HepG2 (cell line): ENCODE results near the gene TCF20. TPM values are rescaled to one million over a fixed set of nuclear protein-coding genes. Genes with fewer than 3 reads are reported as not detected.

ENCODE experiments used
- ATAC-seq: fragments of 200-7000 bp; cut with Tn5 transposase; 3 replicates; pipeline ENCODE4 v1.9.1; 2020; ENCODE audit warnings: mild to moderate bottlenecking, moderate library complexity
- BruUV-seq: library from RNA; stranded (reverse); fragments of 400-500 nt; replicated peaks from 2 replicates; lab custom pipeline; 2021; lab: Mats Ljungman, UMichigan
- CTCF ChIA-PET: fragments of 300-600 bp; formaldehyde crosslinking; extraction: SDS; loops from one replicate; lab custom pipeline; 2021; ENCODE audit warnings: low total read pairs, inconsistent platforms, low intra/inter-chr PET ratio; lab: Yijun Ruan, JAX
- POLR2A ChIA-PET: fragments of 350-600 bp; sonication (Branson Sonifier 250); formaldehyde crosslinking; loops from one replicate; lab custom pipeline; 2020; ENCODE audit warnings: antibody characterized with exemption, inconsistent platforms; lab: Yijun Ruan, JAX
- DNase-seq: peaks from one replicate; pipeline ENCODE4 v3.0.0-alpha.2; 2015; ENCODE audit warnings: low spot score
- FAIRE-seq: peaks from 3 replicates; lab custom pipeline; 2011; peaks lifted over from hg19 to GRCh38; lab: Jason Lieb, UNC
- H2AFZ ChIP-seq: one replicate; pipeline ENCODE4 v1.6.1; 2011; ENCODE audit warnings: low read length, inconsistent platforms
- H3K27ac ChIP-seq: fragments of 300-600 bp; 3 replicates; pipeline ENCODE4 v1.8.0; 2011; ENCODE audit warnings: mixed run types, mild to moderate bottlenecking, mixed read lengths, low read length, inconsistent platforms; ENCODE audit not compliant: insufficient read depth; ENCODE audit errors: extremely low read length
- H3K27me3 ChIP-seq, 2 experiments: fragments of 200-600 bp in 1 of 2; 2 replicates in 1 of 2; 3 replicates in 1 of 2; pipeline versions ENCODE4 v1.6.0 to v1.8.0; 2011; ENCODE audit warnings: low read length in 2 of 2, mild to moderate bottlenecking in 2 of 2, moderate library complexity in 2 of 2, inconsistent platforms in 1 of 2; ENCODE audit not compliant: insufficient read depth in 2 of 2, control insufficient read depth in 1 of 2
- H3K36me3 ChIP-seq, 2 experiments: fragments of 200-600 bp in 1 of 2; replicated peaks in 1 of 2; 2 replicates in 1 of 2; 3 replicates in 1 of 2; pipeline versions ENCODE4 v1.5.1 to v1.8.0; 2011; ENCODE audit warnings: low read length in 2 of 2, inconsistent platforms in 1 of 2; ENCODE audit not compliant: insufficient read depth in 2 of 2, control insufficient read depth in 1 of 2
- H3K4me1 ChIP-seq: 2 replicates; pipeline ENCODE4 v1.5.1; 2012; ENCODE audit warnings: low read length, inconsistent platforms; ENCODE audit not compliant: insufficient read depth
- H3K4me2 ChIP-seq: 2 replicates; pipeline ENCODE4 v1.6.0; 2011; ENCODE audit warnings: low read depth, low read length, inconsistent platforms
- H3K4me3 ChIP-seq, 3 experiments: fragments of 200-600 bp in 1 of 3; sonication (generic), shearing (Covaris generic) in 1 of 3; replicated peaks in 1 of 3; 2 replicates each; pipeline ENCODE4 v1.5.1; 2011 to 2016; ENCODE audit warnings: low read length in 3 of 3, inconsistent platforms in 2 of 3, low read depth in 2 of 3, mild to moderate bottlenecking in 2 of 3, control low read depth in 1 of 3, mixed read lengths in 1 of 3; ENCODE audit not compliant: insufficient read depth in 1 of 3
- H3K79me2 ChIP-seq: one replicate; pipeline ENCODE4 v1.6.1; 2011; ENCODE audit warnings: low read length, inconsistent platforms; ENCODE audit not compliant: insufficient read depth
- H3K9ac ChIP-seq: 2 replicates; pipeline ENCODE4 v1.6.0; 2011; ENCODE audit warnings: mild to moderate bottlenecking, low read depth, low read length, inconsistent platforms; ENCODE audit not compliant: insufficient read depth
- H3K9me3 ChIP-seq: 2 replicates; pipeline ENCODE4 v1.5.1; 2012; ENCODE audit warnings: mild to moderate bottlenecking, low read length
- H4K20me1 ChIP-seq: 2 replicates; pipeline ENCODE4 v1.6.0; 2011; ENCODE audit warnings: inconsistent platforms, mild to moderate bottlenecking, low read length, moderate library complexity; ENCODE audit not compliant: insufficient read depth
- FIP1L1 ChIP-seq: fragments of 200-400 bp; formaldehyde crosslinking; IDR thresholded peaks from 2 replicates; pipeline ENCODE4 v1.6.1; 2018; ENCODE audit warnings: low read depth, mild to moderate bottlenecking, low read length, moderate library complexity, borderline replicate concordance; ENCODE audit not compliant: insufficient read depth
- FOSL1 ChIP-seq: sonication (generic); formaldehyde crosslinking; IDR thresholded peaks from 2 replicates; pipeline ENCODE4 v1.9.0; 2021; ENCODE audit warnings: missing genetic modification reagents, borderline replicate concordance
- POLR2A ChIP-seq, 2 experiments: IDR thresholded peaks; 2 replicates each; pipeline ENCODE4 v1.6.1; 2011; ENCODE audit warnings: low read depth in 2 of 2, low read length in 2 of 2, mild to moderate bottlenecking in 1 of 2, moderate library complexity in 1 of 2; ENCODE audit not compliant: insufficient read depth in 1 of 2
- PRPF4 ChIP-seq: fragments of 200-400 bp; formaldehyde crosslinking; IDR thresholded peaks from 2 replicates; pipeline ENCODE4 v1.6.1; 2016; ENCODE audit warnings: low read length, low read depth; ENCODE audit not compliant: poor library complexity, severe bottlenecking
- TAF15 ChIP-seq: fragments of 200-400 bp; formaldehyde crosslinking; IDR thresholded peaks from one replicate; pipeline ENCODE4 v1.6.1; 2018; ENCODE audit warnings: mild to moderate bottlenecking, low read depth, low read length; ENCODE audit not compliant: poor library complexity, severe bottlenecking
- XRCC5 ChIP-seq: fragments of 200-400 bp; formaldehyde crosslinking; optimal IDR thresholded peaks from 2 replicates; pipeline ENCODE3; 2017; ENCODE audit warnings: mild to moderate bottlenecking, low read length
- ZNF276 ChIP-seq: sonication (generic); formaldehyde crosslinking; IDR thresholded peaks from 2 replicates; pipeline ENCODE4 v1.4.0; 2020; ENCODE audit warnings: mild to moderate bottlenecking, low read depth, missing genetic modification reagents
- ZNF326 ChIP-seq: sonication (generic); formaldehyde crosslinking; IDR thresholded peaks from 2 replicates; pipeline ENCODE4 v1.4.0; 2020; ENCODE audit warnings: missing genetic modification reagents, borderline replicate concordance
- ZNF503 ChIP-seq: sonication (generic); formaldehyde crosslinking; IDR thresholded peaks from 2 replicates; pipeline ENCODE4 v1.4.0; 2020; ENCODE audit warnings: missing genetic modification reagents
- ZNF7 ChIP-seq: IDR thresholded peaks from 2 replicates; pipeline ENCODE4 v1.6.1; 2016; ENCODE audit warnings: missing biosample characterization, missing genetic modification reagents
- ZNF720 ChIP-seq: sonication (generic); formaldehyde crosslinking; IDR thresholded peaks from 2 replicates; pipeline ENCODE4 v1.4.0; 2020; ENCODE audit warnings: missing genetic modification reagents
- WGBS: methylation state at CpG from one replicate; pipeline ENCODE4 v1.1.6; 2017; ENCODE audit warnings: low lambda C conversion rate; 5-methylcytosine and 5-hydroxymethylcytosine counted together
- in situ Hi-C: cut with HindIII; loops from 2 replicates; pipeline ENCODE4 v1.10.0; 2017; ENCODE audit warnings: low pct_unique_long_range_greater_than_20kb; ENCODE audit not compliant: extremely low pct_ligation_motif_present
- intact Hi-C: fragments of 100-400 bp; cut with micrococcal nuclease; formaldehyde crosslinking; loops from one replicate; pipeline ENCODE4 v1.10.0; 2022; ENCODE audit not compliant: unreplicated experiment
- polyA plus RNA-seq, 8 experiments: library from polyadenylated mRNA; depleted of rRNA in 3 of 8; stranded (reverse) in 7 of 8; unstranded in 1 of 8; fragments of >200 nt; fragmentation: Illumina TruSeq in 4 of 8; extraction: Trizol in 4 of 8; gene quantifications; 2 replicates each; pipeline versions ENCODE4 v1.2.1 to v1.2.3, GENCODE V29; 2011 to 2016; ENCODE audit warnings: low read depth in 4 of 8, missing spikeins in 1 of 8, mixed read lengths in 1 of 8; ENCODE audit not compliant: insufficient read depth in 1 of 8
- total RNA-seq, 5 experiments: library from RNA; depleted of rRNA; stranded (reverse); fragments of >200 nt; fragmentation: Illumina TruSeq; extraction: Trizol; gene quantifications; 2 replicates each; pipeline ENCODE4 v1.2.3, GENCODE V29; 2016; ENCODE audit warnings: low read depth in 1 of 5
- TF ChIP-seq, protein P1 (sequence below): sonication (generic); formaldehyde crosslinking; conservative IDR thresholded peaks from 2 replicates; pipeline ENCODE4 v1.4.0; 2020; ENCODE audit warnings: missing genetic modification reagents

The TCF20 gene
- total and polyA plus RNA-seq, 2 of the 13 experiments (the other 11 are each of a cell fraction or from before 2014, with no cell fraction given), result 12.8 to 23.7 TPM

GRCh38 chr22:42294034-42294985 is 23.9 kb upstream of the TCF20 start:
- Histone ChIP-seq H3K27me3 (peaks cover 4 to 15% of the 10 kb centered on the region in 2 experiments), H3K4me3 (no peak overlapping the region), H3K79me2 (no peaks in the 10 kb centered on the region), H2AFZ (no peak overlapping the region), H3K4me1 (peaks cover 37% of the 10 kb centered on the region), H3K9ac (no peak overlapping the region), H4K20me1 (no peaks in the 10 kb centered on the region; the same call in 1 of the 2 replicates), H3K4me2 (no peak overlapping the region), H3K36me3 (no peaks in the 10 kb centered on the region), H3K27ac (no peak overlapping the region), H3K9me3 (no peaks in the 10 kb centered on the region)
- in situ Hi-C loops (no loop called here), intact Hi-C loops (no loop called here)
- POLR2A ChIA-PET, result interaction anchor here (0.5 kb wide), 1 partner anchor 913 kb away, joined by 3 read pairs; no protein-coding TSS in a partner anchor
- peak; percentile 39 for DNase-seq
- CTCF ChIA-PET, result no interaction called here
- no peak for FAIRE-seq
- ATAC-seq, result peak; percentile 66
- WGBS, result 16% methylated on average over 6 of the region's 22 CpGs
- no TSS peak for BruUV-seq
- TF ChIP-seq FOSL1 (CRISPR knock-in tag) (no peak), POLR2A (IDR thresholded peaks at IDR 0.05; ENCODE audit: insufficient read depth in 1 of 2, low read depth in 2 of 2, low read length in 2 of 2) (no peak), TAF15 (no peak), ZNF276 (CRISPR knock-in tag) (no peak), ZNF503 (CRISPR knock-in tag) (no peak), ZNF7 (0 out of 2 replicates have a peak, but pooled peaks have one; percentile 51), FIP1L1 (no peak), ZNF326 (CRISPR knock-in tag) (no peak), ZNF720 (CRISPR knock-in tag) (0 out of 2 replicates have a peak, but pooled peaks have one; percentile 77), XRCC5 (peak; percentile 58), PRPF4 (no peak)
- TF ChIP-seq, protein P1, sequence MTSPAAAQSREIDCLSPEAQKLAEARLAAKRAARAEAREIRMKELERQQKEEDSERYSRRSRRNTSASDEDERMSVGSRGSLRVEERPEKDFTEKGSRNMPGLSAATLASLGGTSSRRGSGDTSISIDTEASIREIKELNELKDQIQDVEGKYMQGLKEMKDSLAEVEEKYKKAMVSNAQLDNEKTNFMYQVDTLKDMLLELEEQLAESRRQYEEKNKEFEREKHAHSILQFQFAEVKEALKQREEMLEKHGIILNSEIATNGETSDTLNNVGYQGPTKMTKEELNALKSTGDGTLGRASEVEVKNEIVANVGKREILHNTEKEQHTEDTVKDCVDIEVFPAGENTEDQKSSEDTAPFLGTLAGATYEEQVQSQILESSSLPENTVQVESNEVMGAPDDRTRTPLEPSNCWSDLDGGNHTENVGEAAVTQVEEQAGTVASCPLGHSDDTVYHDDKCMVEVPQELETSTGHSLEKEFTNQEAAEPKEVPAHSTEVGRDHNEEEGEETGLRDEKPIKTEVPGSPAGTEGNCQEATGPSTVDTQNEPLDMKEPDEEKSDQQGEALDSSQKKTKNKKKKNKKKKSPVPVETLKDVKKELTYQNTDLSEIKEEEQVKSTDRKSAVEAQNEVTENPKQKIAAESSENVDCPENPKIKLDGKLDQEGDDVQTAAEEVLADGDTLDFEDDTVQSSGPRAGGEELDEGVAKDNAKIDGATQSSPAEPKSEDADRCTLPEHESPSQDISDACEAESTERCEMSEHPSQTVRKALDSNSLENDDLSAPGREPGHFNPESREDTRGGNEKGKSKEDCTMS, result 0 out of 2 replicates have a peak, but pooled peaks have one; percentile 55
